Cardiac fibroblast (primary cell): ENCODE results near the gene HEATR9.

Experiments used
- DNase-seq, 2 donors: peaks; one replicate each; pipeline versions ENCODE4 v3.0.0 to v3.0.0-alpha.2; 2010; ENCODE audit warnings: low read depth in 2 of 2
- H3K4me3 ChIP-seq, 2 donors: replicated peaks in 1 of 2; 1 replicate in 1 of 2; 2 replicates in 1 of 2; pipeline ENCODE4 v1.5.1; 2011; ENCODE audit warnings: low read depth in 2 of 2, low read length in 2 of 2, mild to moderate bottlenecking in 2 of 2, moderate library complexity in 1 of 2
- TF ChIP-seq, protein P1 (sequence below): IDR thresholded peaks from one replicate; pipeline ENCODE4 v1.5.1; 2011; ENCODE audit warnings: low read depth, mild to moderate bottlenecking, low read length, inconsistent platforms

HEATR9 gene

DNA sequence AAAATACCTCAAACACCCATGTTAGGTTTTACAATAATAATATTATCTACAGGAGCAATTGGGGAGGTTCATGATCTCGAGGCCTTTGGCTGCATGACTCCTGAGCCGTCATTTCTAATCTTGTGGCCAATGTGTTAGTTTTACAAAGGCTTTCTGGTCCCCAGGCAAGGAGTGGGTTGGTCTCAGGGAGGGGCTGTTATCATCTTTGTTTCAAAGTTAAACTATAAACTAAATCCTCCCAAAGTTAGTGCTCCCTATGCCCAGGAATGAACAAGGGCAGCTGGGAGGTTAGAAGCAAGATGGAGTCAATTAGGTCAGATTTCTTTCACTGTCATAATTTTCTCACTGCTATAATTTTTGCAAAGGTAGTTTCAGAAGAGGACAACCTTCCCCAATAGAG lies 20.6 kb upstream of the HEATR9 start:
- no peak overlapping the region for H3K4me3 ChIP-seq
- TF ChIP-seq, protein P1, sequence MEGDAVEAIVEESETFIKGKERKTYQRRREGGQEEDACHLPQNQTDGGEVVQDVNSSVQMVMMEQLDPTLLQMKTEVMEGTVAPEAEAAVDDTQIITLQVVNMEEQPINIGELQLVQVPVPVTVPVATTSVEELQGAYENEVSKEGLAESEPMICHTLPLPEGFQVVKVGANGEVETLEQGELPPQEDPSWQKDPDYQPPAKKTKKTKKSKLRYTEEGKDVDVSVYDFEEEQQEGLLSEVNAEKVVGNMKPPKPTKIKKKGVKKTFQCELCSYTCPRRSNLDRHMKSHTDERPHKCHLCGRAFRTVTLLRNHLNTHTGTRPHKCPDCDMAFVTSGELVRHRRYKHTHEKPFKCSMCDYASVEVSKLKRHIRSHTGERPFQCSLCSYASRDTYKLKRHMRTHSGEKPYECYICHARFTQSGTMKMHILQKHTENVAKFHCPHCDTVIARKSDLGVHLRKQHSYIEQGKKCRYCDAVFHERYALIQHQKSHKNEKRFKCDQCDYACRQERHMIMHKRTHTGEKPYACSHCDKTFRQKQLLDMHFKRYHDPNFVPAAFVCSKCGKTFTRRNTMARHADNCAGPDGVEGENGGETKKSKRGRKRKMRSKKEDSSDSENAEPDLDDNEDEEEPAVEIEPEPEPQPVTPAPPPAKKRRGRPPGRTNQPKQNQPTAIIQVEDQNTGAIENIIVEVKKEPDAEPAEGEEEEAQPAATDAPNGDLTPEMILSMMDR, result no peak
- DNase-seq, result no peak

DNA sequence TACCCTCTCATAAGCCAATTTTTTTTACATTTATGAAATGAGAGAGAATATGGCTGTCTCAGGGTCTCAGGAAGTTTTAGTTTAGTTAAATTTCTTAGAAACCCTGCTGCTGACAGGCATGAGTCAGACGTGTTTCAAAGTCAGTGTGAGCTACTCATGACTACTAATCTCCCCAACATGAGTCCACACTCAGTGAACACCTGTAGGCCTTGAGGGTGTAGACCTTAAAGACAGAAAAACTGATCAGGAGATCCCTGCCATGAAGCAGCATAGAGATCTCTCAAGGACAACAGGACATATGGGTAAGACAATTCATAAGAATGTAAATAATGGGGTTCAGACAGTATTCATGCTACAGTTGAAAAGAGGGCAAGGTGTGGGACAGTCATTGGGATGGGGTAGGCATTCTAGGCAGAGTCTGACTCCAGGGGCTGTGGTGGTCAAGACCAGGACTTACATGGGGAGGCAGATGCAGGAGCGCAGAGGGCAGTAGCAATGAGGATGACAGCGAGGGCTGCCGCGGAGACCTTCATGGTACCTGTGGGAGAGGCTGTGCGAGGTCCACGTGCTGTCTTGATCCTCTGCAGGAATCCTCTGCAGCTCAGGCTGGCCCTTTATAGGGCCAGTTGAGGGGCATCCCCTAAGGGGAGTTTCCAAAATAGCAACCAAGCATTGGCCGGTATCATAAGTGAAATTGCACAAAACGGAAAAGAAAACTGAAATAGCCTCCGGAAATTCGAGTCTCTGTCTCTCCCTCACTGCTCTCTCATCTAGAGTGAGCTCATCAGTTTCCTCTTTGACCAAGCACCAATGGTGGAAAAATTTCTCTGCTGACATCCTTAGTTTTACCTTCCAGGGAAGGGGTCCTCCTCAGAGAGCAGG lies 11.3 kb upstream of the HEATR9 start, which contains the start of gene CCL5:
TSS of gene CCL5 (minus strand) at position 588 of the 882 bp plus-strand sequence.
- peak; percentile 38 to 67 for DNase-seq
- H3K4me3 ChIP-seq, result no peak within 1 kb of the TSS
- TF ChIP-seq, protein P1, result no peak

DNA sequence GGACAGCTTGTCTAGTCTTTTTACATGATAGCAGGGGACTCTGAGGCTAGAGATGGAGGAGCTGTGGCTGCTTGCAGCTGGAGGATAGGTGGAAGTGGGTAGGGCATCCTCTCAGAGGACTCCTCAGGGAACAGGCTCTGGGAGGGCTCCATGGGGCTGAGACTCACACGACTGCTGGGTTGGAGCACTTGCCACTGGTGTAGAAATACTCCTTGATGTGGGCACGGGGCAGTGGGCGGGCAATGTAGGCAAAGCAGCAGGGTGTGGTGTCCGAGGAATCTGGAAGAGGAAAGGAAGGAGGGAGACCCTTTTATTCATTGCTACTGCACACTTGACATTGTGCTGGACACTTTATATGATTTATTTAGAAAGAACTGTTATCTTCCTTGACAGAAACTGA lies 9.7 kb upstream of the HEATR9 start:
- H3K4me3 ChIP-seq, result no peak overlapping the region
- TF ChIP-seq, protein P1, result no peak
- DNase-seq, result no peak

DNA sequence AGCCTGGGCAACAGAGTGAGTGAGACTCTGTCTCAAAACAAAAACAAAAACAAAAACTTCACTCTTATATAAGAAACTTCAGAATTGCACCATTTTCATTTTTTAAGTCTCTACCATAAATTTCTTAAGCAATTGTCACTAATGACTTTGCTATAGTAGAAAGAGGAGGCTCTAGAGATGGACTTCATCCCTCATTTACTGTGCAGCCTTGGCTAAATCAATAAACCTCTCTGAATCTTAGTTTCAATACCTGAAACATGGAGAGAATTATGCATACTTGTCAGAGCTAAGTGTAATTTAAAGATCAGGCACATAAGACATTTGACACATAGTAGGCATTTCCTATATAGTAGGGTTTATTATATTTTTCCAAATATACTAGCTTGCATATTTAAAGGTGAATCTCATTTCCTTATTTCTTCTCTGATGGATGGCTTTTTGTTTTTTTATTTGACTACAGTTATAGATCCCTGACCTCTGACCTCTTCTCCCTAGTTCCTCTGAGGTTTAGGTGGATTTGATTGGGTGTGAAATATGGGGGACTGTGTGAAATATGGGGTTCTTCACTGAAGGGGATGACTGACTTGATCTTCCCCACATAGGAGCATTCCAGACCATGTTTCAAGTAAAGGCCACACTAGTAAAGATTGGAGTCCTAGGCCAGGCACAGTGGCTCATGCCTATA lies 8.8 kb upstream of the HEATR9 start:
- TF ChIP-seq, protein P1, result no peak
- no peak for DNase-seq
- no peak overlapping the region for H3K4me3 ChIP-seq

DNA sequence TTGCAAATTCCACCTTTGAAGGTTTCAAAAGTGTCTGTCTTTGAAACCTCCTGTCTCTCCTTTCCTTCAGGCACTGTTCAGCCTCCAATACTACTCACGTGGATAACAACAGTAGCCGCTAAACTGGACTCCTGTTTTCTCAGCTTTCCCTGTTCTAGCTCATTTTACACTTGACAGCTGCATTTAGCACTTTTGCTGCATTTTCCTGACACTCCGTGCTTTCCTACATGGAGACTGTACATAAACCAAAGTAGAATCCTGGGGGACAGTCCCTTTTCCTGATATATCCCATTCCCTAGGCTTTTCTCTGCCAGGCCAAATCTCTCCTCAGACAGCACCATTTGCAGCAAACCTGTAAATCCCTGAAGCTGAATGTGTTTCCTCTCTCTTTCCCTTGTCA lies 7.8 kb upstream of the HEATR9 start:
- TF ChIP-seq, protein P1, result no peak
- H3K4me3 ChIP-seq, result no peak overlapping the region
- no peak for DNase-seq

DNA sequence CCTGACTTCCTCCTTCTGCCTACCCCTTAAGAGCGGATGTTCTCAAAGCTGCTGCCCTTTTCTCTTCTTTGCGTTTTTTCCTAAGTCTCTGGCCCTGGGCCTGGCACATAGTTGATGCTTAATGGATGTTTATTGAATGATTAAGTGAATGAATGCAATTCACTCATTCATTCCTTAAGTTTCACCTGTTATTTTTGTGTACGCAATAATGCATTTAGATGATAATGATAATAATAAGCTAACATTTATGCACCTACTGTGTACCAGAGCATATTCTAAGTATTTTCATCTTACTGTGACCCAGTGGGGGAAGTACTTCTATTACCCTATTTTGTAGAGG lies 7.1 kb upstream of the HEATR9 start:
- DNase-seq, result no peak
- H3K4me3 ChIP-seq, result no peak overlapping the region
- TF ChIP-seq, protein P1, result no peak
